CD4-positive, alpha-beta T cell treated with Interleukin-17A for 4 hours (primary cell): ENCODE results near the gene PARP8.
A peak's percentile ranks its signal among the peaks of the same experiment; 100 is the strongest.
"Not testable (repeated sequence)": the region's sequence is repeated elsewhere in the genome, so short reads cannot be mapped to it uniquely, and the experiment has no call there.

Source experiments
- DNase-seq: peaks from one replicate; pipeline ENCODE4 v3.0.0-alpha.2; 2020; ENCODE audit warnings: mixed read lengths

The PARP8 gene

DNA sequence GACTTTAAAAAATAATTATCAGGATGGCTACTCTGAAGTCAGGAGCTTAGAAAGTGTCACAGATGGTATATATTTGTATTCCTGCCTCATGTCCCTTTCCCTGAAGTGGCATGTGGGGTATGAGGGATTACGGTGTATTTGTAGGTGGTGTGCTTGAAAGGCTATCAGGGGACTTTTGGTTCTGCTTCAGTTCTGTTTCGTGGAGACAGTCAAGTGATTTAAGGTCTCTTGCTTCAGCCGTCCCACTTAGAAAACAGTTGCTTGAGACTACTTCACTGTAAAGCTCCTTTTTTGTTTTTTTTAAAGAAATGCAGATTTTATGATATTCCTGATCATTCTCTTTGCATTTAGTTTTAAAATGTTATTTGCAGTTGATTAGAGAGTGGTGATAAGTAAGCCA is 18.3 kb downstream of the PARP8 start:
- DNase-seq = no peak

DNA sequence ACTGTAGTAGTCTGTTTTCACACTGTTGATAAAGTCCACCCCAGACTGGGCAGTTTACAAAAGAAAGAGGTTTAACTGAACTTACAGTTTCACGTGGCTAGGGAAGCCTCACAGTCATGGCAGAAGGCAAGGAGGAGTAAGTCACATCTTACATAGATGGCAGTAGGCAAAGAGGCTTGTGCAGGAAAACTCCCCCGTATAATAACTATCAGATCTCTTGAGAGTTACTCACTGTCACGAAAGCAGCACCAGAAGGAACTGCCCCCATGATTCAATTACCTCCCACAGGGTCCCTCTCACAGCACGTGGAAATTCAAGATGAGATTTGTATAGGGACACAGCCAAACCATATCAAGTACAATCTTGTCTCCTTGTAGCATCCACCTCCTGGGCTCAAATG is 21.1 kb downstream of the PARP8 start:
- DNase-seq = no peak

DNA sequence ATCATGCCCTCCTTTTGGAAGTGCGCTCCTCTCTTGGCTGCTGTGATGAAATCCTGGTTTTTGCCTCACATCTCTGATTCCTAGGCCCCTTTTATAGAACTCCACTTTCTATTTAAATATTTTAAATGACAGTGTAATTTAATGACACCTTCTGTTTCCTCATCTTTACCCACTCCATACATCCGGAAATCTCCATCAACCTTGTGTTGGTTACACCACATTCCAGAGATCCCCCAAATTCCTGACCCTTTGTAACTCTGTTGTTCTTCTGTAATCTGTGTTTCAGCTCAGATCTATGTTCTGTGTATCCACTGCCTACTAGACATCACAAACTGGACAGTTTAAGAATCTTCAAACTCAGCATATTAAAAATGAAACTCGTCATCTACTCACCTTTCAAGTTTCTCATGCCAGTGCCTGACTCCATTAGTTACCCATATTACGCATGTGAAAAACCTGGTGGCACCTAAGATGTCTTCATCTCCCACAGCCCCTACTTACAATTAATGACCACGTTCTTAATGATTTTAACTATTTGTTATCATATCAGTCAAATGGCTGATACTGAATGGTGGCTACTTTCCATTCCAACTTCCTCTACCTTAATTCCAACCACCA is 25.1 kb downstream of the PARP8 start:
- DNase-seq = no peak

DNA sequence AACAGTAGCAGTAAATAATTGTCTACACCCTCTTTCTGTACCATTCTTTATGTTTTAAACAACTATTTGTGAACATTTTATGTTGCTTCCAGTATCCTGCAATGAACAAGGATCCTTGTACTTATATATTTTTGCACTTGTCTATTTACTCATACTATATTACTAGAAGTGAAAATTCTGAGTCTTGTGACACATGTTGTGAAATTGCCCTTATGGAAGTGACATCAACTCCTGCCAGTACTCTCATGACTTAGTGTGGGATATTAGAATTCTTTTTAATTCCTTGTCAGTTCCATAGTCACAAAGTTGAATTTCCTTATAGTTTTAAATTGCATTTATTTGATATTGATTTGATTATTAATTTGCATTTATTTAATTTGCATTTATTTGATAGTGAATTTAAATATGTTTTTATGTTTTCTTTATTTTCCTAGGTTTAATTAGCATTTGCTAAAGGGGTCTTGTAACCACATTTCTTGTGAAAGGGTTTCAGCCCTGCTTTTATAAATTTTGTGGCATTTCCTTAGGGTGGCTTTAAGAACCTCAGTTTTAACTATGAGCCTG is 27.7 kb downstream of the PARP8 start:
- DNase-seq = no peak

DNA sequence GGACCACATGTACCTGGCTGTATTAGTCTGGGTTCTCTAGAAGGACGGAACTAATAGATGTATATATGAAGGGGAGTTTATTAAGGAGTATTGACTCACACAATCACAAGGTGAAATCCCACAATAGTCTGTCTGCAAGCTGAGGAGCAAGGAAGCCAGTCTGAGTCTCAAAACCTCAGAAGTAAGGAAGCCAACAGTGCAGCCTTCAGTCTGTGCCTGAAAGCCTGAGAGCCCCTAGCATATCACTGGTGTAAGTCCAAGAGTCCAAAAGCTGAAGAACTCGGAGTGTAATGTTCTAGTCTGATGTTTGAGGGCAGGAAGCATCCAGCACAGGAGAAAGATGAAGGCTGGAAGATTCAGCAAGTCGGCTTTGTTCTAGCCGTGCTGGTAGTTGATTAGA is 28.2 kb downstream of the PARP8 start:
- not testable (repeated sequence) for DNase-seq

DNA sequence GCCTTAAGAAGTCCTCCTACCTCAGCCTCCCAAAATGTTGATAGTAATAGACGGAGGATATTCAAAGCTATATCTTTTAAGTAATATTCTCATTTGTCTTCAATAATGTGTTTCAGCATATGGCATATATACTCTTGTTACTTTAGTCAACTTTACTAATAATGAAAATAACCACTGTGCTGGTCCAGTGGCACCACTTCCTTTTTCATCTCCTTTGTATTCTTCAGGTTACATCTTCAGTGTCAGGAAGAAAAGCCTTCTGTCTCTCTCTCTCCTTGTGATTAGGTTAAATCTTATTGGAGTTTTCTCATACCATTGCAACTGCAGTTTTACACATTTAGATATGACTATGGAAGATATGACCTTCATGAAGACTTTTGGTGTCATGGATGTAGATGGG is 31.3 kb downstream of the PARP8 start:
- no peak for DNase-seq

DNA sequence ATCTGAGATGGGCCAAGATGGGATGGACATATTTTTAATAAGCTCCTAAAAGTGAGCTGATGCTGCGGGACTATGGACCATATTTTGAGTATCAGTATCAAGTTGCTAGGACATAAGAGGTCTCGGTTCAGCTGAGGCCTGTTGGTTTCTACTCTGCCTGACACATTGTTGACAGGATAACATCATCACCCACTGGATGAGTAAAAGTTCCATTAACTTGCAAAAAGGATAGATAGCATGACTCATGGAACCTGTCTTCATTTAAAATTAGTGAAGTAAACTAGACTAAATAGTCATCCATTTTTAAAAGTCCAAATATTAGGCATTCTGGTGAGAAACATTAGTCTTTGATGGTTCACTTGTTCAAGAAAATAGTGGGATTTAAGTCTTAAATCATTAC is 33.3 kb downstream of the PARP8 start:
- DNase-seq = peak; percentile 29

GRCh38 chr5:50700706-50701105 is 34.3 kb downstream of the PARP8 start:
- DNase-seq = no peak

GRCh38 chr5:50702615-50703366 is 36.4 kb downstream of the PARP8 start:
- peak; percentile 34 for DNase-seq

DNA sequence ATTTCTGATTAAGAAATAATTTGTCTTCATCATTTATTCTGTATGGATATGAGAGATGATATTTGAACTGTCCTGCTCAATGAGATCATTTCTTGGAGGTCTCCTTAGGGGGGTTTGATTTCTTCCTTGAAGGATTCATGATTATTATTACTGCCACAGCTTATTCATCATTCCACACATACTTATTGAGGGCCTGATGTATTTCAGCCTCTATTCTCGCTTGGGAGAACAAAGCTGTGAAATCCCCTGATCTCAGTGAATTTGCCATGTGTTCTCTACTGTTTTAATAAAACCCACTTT is 36.9 kb downstream of the PARP8 start:
- DNase-seq = no peak

GRCh38 chr5:50704730-50705129 is 38.3 kb downstream of the PARP8 start:
- DNase-seq = no peak

DNA sequence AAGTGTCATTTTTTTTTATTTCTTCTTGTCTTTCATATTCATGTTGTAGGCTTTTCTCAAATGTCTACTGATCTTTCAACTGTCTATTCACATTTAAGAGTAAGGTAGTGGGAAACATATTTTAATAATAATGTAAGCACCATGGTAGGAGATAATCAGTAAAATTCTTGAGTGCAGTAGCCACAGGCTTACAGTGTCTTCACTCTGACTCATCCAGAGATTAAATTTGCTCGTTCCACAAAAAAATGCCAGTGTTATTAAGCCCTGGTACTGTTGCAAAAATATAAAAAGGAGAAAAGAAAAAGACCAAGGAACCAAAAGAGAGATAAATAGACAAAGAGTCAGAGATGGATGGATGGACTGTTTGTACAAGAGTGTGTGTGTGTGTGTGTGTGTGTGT is 43.0 kb downstream of the PARP8 start:
- no peak for DNase-seq

- no peak for DNase-seq
These were observed 44.4 kb downstream of the PARP8 start for GRCh38 chr5:50710838-50711237.

- peak; percentile 65 for DNase-seq
These were observed 44.8 kb downstream of the PARP8 start for GRCh38 chr5:50711280-50711679.

DNA sequence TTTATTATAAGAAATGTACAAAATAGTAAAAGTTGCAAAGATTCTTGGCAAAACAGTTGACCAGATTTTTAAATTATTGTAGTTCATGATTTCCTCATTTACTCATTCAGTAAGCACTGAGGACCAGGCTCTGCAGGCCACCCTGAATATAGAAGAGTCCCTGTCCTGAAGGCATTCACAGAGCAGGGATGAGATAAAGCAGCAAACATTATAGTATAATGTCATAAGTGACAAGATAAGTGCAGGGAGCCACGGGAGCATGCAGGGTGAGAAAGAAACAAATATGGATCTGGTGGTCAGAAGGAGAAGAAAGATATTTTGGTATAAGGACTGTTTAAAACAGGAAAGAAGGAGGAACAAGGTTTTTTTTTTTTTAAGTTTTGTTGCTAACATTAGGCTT is 46.0 kb downstream of the PARP8 start:
- DNase-seq = no peak

GRCh38 chr5:50715001-50715400 is 48.6 kb downstream of the PARP8 start:
- DNase-seq = no peak

DNA sequence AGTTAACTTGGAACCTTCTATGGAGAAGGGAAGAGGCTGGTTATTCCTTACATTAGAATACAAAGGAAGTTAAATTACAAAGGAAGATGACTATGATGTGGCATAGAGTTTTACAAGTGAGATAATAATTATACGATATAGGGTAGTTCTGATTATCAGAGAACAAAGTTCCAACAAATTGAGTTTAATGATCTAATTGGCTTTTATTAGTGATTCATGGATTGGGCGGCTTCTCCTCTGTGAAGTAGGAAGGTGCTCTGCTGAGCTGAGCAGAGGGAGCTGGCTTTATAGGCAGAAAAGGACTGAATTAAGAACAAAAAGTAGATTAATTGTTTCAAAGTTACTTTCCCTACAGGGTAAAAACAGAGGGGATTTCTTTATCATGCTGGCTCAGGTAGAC is 49.7 kb downstream of the PARP8 start:
- DNase-seq = no peak

DNA sequence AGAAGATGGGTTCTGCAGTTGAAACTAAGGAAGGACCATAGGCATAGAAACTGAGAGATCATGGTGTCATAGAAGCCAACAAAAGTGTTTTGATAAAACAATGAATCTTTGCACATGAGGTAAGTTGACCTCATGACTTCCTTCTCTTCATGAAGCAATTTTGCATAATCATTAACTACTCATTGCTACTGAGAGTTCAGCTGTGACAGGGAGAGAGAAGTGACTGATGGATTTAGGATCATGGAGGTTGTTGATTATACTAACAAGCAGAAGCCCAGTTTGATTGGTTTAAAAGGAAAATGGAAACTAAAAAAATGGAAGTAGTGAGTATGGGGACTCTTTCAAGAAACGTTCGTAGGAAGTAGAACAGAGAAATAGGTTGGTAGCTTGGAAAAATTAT is 51.2 kb downstream of the PARP8 start:
- no peak for DNase-seq

DNA sequence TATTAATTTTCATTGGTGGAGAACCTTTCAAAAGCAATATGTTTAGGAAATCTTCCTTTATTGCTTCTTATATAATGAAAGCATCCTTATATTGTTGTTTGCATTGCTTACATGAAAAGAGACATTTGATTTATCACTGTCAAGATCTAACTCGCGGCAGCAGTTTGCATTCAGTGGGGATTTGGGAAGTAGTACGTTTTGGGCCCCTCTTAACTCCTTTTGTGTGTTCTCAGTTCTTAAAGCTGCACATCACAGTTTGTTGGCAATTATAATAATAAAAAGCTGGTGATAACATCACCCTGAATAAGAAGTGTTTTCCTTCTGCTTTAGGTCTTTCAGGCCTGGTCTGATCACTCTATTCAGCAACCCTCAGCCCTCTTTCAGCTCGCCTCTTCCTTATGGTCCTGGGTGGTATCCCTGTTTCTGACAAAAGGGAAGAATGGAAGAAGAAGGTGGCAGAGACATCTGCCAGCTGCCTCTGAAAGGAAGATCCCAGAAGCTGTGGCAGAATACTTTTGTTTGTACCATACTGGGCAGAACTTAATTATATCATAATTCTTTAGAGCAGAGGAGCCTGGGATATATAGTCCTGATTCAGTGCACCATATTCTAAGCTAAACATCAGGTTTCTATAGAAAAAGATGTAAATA is 53.7 kb downstream of the PARP8 start:
- no peak for DNase-seq

DNA sequence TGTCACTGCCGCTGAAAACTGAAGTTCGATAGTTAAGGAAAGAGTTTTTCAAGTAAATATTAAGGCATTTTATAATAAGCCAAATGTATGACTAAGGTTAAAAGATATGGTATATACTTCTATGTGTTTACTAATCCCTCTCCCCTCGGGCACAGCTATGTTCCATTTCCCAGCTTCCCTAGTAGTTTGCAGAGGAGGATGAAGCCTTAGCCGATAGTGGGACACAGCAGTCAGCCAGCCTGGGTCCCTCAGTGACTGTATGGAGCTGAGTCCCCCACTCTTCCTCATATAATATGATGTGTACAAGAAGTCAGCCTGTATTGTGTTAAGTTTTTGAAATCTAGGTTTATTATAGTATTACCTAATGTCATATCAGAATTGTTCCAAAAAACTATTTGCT is 55.8 kb downstream of the PARP8 start:
- DNase-seq = no peak

DNA sequence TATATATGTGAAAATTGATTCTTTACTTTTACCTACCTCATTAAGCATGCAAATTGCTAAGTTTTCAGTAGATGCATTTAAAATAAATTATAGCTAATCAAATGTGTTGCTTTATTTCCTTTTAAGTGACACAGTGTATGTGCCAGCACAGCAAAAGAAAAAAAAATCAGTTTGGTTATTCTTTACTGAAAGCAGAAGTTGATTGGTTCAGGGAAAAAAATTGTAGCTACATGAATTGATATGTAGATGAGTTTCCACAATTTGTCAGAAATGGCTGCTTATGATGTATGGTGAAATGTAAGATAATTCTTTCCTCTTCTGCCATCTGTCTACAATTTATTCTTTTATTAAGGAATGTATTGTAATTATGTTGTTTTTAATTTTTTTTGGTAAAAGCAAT is 57.8 kb downstream of the PARP8 start:
- no peak for DNase-seq

DNA sequence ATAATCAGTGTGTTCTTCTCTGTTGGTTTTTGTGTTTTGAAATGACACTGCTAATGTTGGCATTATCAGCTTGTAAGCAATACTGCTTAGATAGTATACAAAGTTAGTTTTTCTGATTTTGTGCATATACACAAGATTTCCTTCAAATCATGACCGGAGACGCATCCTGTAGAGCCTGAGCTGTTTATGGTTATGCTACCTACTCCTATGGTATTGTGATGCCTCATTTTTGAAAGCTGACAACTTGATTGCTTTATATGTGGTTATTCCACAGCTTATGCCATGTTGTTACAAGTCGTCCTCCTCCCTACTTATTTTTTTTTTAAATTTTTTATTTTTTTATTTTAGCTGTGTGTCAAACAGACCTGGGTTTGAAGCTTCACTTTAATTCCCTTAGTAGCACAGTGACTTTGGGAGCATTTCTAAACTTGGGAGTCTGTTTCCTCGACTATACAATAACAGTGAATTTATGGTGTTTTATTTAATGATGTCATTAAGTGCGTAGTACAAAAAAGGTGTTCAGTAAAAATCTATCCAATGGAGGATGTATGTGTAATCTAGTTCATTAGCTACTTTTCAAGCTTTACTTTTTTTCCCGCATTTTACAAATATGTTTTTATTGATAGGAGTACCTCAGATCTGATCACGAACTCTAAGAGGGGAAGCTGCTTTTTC is 59.5 kb downstream of the PARP8 start:
- no peak for DNase-seq

- DNase-seq = no peak
These were observed 60.2 kb downstream of the PARP8 start for GRCh38 chr5:50726475-50727148.
